HG03432 (cell line): ENCODE data around the gene PHLPP1.
A peak's percentile ranks its signal among the peaks of the same experiment; 100 is the strongest.
"Not testable (repeated sequence)": the region's sequence is repeated elsewhere in the genome, so short reads cannot be mapped to it uniquely, and the experiment has no call there.

ENCODE experiments used
- ATAC-seq: cut with Tn5 transposase; IDR thresholded peaks from one replicate; pipeline ENCODE4 v1.9.1; 2021; ENCODE audit warnings: mild to moderate bottlenecking, moderate library complexity; ENCODE audit not compliant: unreplicated experiment

The PHLPP1 gene

GRCh38 chr18:62880034-62880433 lies 164.7 kb downstream of the PHLPP1 start:
- ATAC-seq: no peak

GRCh38 chr18:62880673-62881364 lies 165.5 kb downstream of the PHLPP1 start:
- ATAC-seq: no peak

- ATAC-seq: peak; percentile 73
Measured at GRCh38 chr18:62881509-62882016, 166.2 kb downstream of the PHLPP1 start.

- ATAC-seq: no peak
Measured at GRCh38 chr18:62883937-62884735, 168.8 kb downstream of the PHLPP1 start.

- no peak for ATAC-seq
Measured at GRCh38 chr18:62885804-62886203, 170.5 kb downstream of the PHLPP1 start.

GRCh38 chr18:62894681-62895390 lies 179.5 kb downstream of the PHLPP1 start:
- ATAC-seq: no peak

- ATAC-seq: no peak
Measured at GRCh38 chr18:62897153-62897552, 181.8 kb downstream of the PHLPP1 start.

- peak; percentile 84 for ATAC-seq
Measured at GRCh38 chr18:62898359-62898758, 183.0 kb downstream of the PHLPP1 start.

- no peak for ATAC-seq
Measured at GRCh38 chr18:62899534-62899933, 184.2 kb downstream of the PHLPP1 start.

GRCh38 chr18:62900132-62900883 lies 185.0 kb downstream of the PHLPP1 start:
- no peak for ATAC-seq

GRCh38 chr18:62902776-62903175 lies 187.4 kb downstream of the PHLPP1 start:
- ATAC-seq: no peak

GRCh38 chr18:62904396-62905285 lies 189.3 kb downstream of the PHLPP1 start:
- no peak for ATAC-seq

GRCh38 chr18:62912885-62913284 lies 197.5 kb downstream of the PHLPP1 start:
- ATAC-seq: no peak

GRCh38 chr18:62913824-62914223 lies 198.5 kb downstream of the PHLPP1 start:
- ATAC-seq: not testable (repeated sequence)

GRCh38 chr18:62914871-62915392 lies 199.6 kb downstream of the PHLPP1 start:
- no peak for ATAC-seq

- ATAC-seq: no peak
Measured at GRCh38 chr18:62918361-62918760, 203.0 kb downstream of the PHLPP1 start.

GRCh38 chr18:62919109-62919838 lies 203.9 kb downstream of the PHLPP1 start:
- no peak for ATAC-seq

- peak; percentile 72 for ATAC-seq
Measured at GRCh38 chr18:62925031-62925688, 209.8 kb downstream of the PHLPP1 start.
